Ovary (tissue), 3 donors: ENCODE data around the gene FBXO9.

Source experiments
- CTCF ChIP-seq, 3 donors: fragments of 450-650 bp in 2 of 3; fragments of 200-600 bp in 1 of 3; IDR thresholded peaks; one replicate each; pipeline versions ENCODE4 v1.5.1 to v1.8.0; 2016 to 2022; ENCODE audit warnings: antibody characterized with exemption in 3 of 3, mild to moderate bottlenecking in 1 of 3
- POLR2A ChIP-seq: fragments of 450-650 bp; IDR thresholded peaks from one replicate; pipeline ENCODE4 v1.6.1; 2017; ENCODE audit warnings: antibody characterized with exemption, mild to moderate bottlenecking, moderate library complexity
- donor health status: DM: no; HTN: no; CAD: no.

GRCh38 chr6:53042112-53042511, 23.1 kb upstream of the FBXO9 start:
- TF ChIP-seq CTCF (IDR thresholded peaks at IDR 0.05) (no peak), POLR2A (no peak)
